Measurements from ENCODE around the gene LARP6.

DNA sequence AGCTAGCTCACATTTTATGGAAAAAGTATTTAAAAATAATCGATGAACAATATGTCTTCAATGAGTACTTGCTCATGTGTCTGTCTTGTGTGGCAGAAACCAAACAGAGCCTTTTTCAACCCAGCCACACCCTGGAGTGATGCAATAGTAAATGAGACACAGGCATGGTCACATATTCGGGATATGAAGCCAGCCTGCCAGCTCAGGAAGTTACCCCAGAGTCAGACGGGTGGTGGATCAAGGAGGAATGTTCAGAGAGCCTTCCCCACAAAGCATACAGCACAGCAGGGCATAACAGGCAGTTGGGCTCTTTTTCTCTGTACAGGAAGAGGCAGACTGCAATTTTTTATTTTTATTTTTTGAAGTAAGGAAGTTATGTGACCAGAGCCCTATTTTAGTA, 27.3 kb downstream of the LARP6 start:
- TF ChIP-seq, protein P1, sequence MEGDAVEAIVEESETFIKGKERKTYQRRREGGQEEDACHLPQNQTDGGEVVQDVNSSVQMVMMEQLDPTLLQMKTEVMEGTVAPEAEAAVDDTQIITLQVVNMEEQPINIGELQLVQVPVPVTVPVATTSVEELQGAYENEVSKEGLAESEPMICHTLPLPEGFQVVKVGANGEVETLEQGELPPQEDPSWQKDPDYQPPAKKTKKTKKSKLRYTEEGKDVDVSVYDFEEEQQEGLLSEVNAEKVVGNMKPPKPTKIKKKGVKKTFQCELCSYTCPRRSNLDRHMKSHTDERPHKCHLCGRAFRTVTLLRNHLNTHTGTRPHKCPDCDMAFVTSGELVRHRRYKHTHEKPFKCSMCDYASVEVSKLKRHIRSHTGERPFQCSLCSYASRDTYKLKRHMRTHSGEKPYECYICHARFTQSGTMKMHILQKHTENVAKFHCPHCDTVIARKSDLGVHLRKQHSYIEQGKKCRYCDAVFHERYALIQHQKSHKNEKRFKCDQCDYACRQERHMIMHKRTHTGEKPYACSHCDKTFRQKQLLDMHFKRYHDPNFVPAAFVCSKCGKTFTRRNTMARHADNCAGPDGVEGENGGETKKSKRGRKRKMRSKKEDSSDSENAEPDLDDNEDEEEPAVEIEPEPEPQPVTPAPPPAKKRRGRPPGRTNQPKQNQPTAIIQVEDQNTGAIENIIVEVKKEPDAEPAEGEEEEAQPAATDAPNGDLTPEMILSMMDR (IDR thresholded peaks at IDR 0.05) = no peak
- no peak for TF ChIP-seq POLR2A (IDR thresholded peaks at IDR 0.05)

Measured in heart left ventricle (tissue), 13 donors.